HCEC 1CT (cell line): ENCODE results near the gene STAT1.
"Not testable (repeated sequence)": the region's sequence is repeated elsewhere in the genome, so short reads cannot be mapped to it uniquely, and the experiment has no call there.

Experiments
- DNase-seq: peaks from one replicate; pipeline ENCODE4 v3.0.0-alpha.2; 2017

The STAT1 gene

GRCh38 chr2:190979906-190980629, 33.9 kb downstream of the STAT1 start:
- DNase-seq = no peak

- no peak for DNase-seq
Observed at GRCh38 chr2:190978389-190979053, 35.5 kb downstream of the STAT1 start.

- DNase-seq = no peak
Observed at GRCh38 chr2:190977505-190977904, 36.5 kb downstream of the STAT1 start.

- no peak for DNase-seq
Observed at GRCh38 chr2:190976521-190976920, 37.5 kb downstream of the STAT1 start.

- DNase-seq = no peak
Observed at GRCh38 chr2:190974629-190975361, 39.2 kb downstream of the STAT1 start.

- no peak for DNase-seq
Observed at GRCh38 chr2:190973726-190974628, 40.0 kb downstream of the STAT1 start.

GRCh38 chr2:190973262-190973661, 40.7 kb downstream of the STAT1 start:
- no peak for DNase-seq

GRCh38 chr2:190972846-190973245, 41.1 kb downstream of the STAT1 start:
- no peak for DNase-seq

- no peak for DNase-seq
Observed at GRCh38 chr2:190972213-190972612, 41.8 kb downstream of the STAT1 start.

GRCh38 chr2:190970873-190971506, 43.0 kb downstream of the STAT1 start:
- no peak for DNase-seq

GRCh38 chr2:190970160-190970559, 43.8 kb downstream of the STAT1 start:
- DNase-seq = no peak

GRCh38 chr2:190968522-190968921, 45.4 kb downstream of the STAT1 start:
- no peak for DNase-seq

- DNase-seq = no peak
Observed at GRCh38 chr2:190965580-190966222, 48.3 kb downstream of the STAT1 start.

- no peak for DNase-seq
Observed at GRCh38 chr2:190964170-190964795, 49.7 kb downstream of the STAT1 start.

- DNase-seq = no peak
Observed at GRCh38 chr2:190963088-190963487, 50.9 kb downstream of the STAT1 start.

GRCh38 chr2:190961918-190962487, 52.0 kb downstream of the STAT1 start:
- DNase-seq = peak; percentile 20

GRCh38 chr2:190961117-190961516, 52.9 kb downstream of the STAT1 start:
- DNase-seq = not testable (repeated sequence)

- DNase-seq = peak; percentile 62
Observed at GRCh38 chr2:190959911-190960788, 53.8 kb downstream of the STAT1 start.

- DNase-seq = no peak
Observed at GRCh38 chr2:190953257-190953656, 60.7 kb downstream of the STAT1 start.

GRCh38 chr2:190950566-190950991, 63.4 kb downstream of the STAT1 start:
- no peak for DNase-seq
